Measurements from ENCODE around the gene TBC1D13. TPM values are rescaled to one million over a fixed set of nuclear protein-coding genes. Genes with fewer than 3 reads are reported as not detected.
"Not testable (repeated sequence)": the region's sequence is repeated elsewhere in the genome, so short reads cannot be mapped to it uniquely, and the experiment has no call there.

The TBC1D13 gene
- total RNA-seq, 1 donor from 2014 or later = 23.2 TPM

GRCh38 chr9:128781187-128782070, 5.6 kb upstream of the TBC1D13 start:
- ATAC-seq (no peak), DNase-seq (ENCODE audit: low spot score) (no peak)
- intact Hi-C loops (cut with DNase I) = no loop called here

- DNase-seq (ENCODE audit: low spot score) (no peak), ATAC-seq (no peak)
- intact Hi-C loops (cut with DNase I) = no loop called here
These were observed 4.4 kb upstream of the TBC1D13 start for GRCh38 chr9:128782669-128783068.

- intact Hi-C loops (cut with DNase I) = no loop called here
- DNase-seq (ENCODE audit: low spot score) (no peak), ATAC-seq (no peak)
These were observed 1.6 kb upstream of the TBC1D13 start for GRCh38 chr9:128785427-128785826.

DNA sequence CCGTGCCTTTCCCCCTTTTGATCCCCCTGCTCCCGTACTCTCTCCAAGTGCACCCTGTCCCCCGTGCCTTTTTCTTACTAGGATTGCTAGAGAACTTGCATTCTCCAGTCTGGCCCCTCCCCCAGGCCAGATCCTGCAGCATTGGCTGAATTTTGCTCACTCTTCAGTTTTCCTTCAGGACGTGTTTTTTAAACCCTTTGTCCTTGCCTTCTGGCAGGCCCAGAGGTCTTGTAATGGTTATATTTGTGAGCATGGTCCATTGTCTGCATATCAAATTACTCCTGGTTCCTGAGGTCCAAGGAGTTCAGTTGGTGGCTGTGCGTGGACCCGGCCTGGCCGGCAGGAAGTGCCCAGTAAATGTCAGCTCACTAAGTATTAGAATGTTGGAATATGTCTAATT, 606 bp downstream of the TBC1D13 start:
- ATAC-seq (peak; percentile 8), DNase-seq (ENCODE audit: low spot score) (no peak)
- intact Hi-C loops (cut with DNase I) = no loop called here

DNA sequence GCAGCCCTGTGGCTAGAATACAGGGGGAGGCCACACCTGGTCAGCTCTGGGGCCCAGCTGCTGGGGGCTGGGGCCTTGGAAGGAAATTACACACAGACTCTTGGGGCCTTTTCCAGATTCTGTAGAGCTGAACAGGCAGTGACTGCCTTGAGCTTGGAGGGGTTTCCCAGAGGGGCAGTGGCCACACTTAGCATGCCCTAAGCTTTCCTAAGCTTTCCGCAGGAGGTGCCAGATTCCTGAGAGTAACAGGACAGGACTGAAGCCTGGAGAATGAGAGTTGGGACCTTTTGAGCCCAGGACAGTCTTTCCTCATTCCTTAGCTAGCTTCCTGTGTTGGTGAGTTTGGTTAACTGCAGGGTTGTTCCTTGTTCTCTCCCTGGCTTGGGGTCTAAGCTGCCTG, 1.4 kb downstream of the TBC1D13 start:
- ATAC-seq (no peak), DNase-seq (ENCODE audit: low spot score) (no peak)
- intact Hi-C loops (cut with DNase I) = no loop called here

GRCh38 chr9:128790536-128790935, 3.5 kb downstream of the TBC1D13 start:
- intact Hi-C loops (cut with DNase I) = no loop called here
- ATAC-seq = no peak
- no peak for DNase-seq (ENCODE audit: low spot score)

GRCh38 chr9:128792134-128792533, 5.1 kb downstream of the TBC1D13 start:
- DNase-seq (ENCODE audit: low spot score) (no peak), ATAC-seq (no peak)
- intact Hi-C loops (cut with DNase I) = no loop called here

DNA sequence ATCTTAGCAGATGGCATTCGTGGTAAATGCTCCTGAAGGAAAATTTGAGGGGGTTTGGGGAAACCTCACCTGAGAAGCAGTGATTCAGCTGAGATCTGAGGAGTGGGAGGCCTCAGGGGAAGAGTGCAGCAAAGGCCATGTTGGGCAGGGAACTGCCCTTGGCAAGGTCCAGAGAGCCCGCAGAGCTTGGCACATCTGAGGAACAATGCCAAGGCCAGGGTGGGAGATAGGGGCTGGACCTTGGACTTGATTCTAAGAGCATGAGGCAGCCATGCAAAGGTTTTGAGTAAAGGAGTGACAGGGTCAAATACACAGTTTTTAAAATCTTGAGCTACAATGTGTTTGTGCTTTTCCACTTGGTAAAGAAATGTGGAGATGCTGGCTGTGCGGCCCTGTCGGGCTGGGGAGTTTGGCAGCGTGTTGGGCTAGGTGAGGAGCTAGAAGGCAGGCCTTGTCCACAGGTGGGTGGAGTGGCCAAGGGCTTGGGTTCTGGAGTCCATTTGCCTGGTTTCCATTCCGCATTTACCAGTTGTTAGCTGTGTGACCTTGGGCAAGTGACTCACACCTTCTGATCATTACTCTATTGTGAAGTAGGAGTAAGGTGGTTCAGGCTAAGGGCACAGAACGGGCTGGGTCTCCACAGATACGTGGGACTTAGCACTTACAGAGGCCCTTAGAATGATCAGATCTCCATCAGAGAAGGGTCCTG, 6.1 kb downstream of the TBC1D13 start:
- no peak for ATAC-seq
- intact Hi-C loops (cut with DNase I) = no loop called here
- DNase-seq (ENCODE audit: low spot score) = no peak

DNA sequence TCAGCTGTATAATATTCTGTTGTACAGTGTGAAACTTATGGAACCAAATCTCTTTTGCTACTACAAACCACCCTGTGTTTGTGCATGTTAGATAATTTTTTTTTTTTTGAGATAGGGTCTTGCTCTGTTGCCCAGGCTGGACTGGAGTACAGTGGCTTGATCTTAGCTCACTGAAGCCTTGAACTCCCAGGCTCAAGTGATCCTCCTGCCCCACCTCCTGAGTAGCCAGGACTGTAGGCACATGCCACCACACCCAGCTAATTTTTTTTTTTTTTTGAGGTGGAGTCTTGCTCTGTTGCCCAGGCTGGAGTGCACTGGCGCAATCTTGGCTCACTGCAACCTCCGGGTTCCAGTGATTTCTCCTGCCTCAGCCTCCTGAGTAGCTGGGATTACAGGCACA, 7.9 kb downstream of the TBC1D13 start:
- intact Hi-C loops (cut with DNase I); DNase-seq (ENCODE audit: low spot score); ATAC-seq: not testable (repeated sequence)

DNA sequence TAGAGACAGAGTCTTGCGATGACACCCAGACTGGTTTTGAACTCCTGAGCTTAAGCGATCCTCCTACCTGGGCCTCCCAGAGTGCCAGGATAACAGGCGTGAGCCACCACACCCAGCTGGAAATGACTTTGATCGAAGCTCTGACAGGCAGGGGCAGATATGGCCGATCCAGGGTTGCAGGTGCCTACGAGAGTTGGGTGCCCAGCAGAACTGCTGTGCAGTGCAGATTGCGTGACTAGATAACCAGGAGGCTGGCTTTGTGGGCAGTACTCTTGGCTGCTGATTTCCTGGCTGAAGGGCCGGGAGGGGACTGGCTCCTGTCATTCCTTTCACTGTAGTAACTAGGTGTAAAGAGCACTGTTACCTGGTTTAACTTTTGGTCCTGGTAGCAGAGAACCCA, 11.8 kb downstream of the TBC1D13 start:
- no peak for ATAC-seq
- intact Hi-C loops (cut with DNase I) = no loop called here
- no peak for DNase-seq (ENCODE audit: low spot score)

- intact Hi-C loops (cut with DNase I) = no loop called here
- no peak for DNase-seq (ENCODE audit: low spot score)
- no peak for ATAC-seq
These were observed 13.0 kb downstream of the TBC1D13 start for GRCh38 chr9:128800061-128800460.

DNA sequence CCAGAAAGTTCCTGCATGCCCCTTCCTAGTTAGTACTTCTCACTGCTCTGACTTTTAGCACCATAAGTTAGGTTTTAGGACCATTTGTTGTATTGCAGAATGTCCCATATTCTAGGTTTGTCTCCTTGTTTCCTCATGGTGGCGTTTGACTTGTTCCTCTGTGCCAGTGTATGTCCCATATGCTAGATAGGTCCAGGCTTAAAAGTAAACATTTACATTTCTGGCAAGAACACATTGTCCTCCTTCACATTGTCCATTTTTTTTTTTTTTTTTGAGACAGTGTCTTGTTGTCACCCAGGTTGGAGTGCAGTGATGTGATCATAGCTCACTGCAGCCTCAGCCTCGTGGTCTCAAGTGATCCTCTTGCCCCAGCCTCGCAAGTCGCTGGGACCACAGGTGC, 15.4 kb downstream of the TBC1D13 start:
- intact Hi-C loops (cut with DNase I) = no loop called here
- no peak for DNase-seq (ENCODE audit: low spot score)

DNA sequence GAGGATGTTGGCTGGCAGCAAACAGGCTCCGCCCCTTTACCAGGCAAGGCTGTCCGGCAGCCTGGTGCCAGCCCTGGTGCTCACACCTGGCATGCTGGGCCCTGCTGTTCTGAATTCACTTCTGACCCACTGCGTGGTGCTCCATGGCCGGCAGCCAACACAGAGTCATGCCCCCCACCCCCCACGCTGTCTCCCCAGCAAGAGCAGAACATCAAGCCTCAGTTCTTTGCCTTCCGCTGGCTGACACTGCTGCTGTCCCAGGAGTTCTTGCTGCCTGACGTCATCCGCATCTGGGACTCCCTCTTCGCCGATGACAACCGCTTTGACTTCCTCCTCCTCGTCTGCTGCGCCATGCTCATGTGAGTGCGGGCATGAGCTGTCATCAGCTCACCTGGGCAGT, 18.6 kb downstream of the TBC1D13 start:
- ATAC-seq = no peak
- DNase-seq (ENCODE audit: low spot score) = no peak
- intact Hi-C loops (cut with DNase I) = no loop called here

More for the DNA sequence above, 15.4 kb downstream of the TBC1D13 start:
- no peak for ATAC-seq

GRCh38 chr9:128807827-128808226, 20.8 kb downstream of the TBC1D13 start:
- intact Hi-C loops (cut with DNase I) = no loop called here
- no peak for DNase-seq (ENCODE audit: low spot score)
- ATAC-seq = no peak

DNA sequence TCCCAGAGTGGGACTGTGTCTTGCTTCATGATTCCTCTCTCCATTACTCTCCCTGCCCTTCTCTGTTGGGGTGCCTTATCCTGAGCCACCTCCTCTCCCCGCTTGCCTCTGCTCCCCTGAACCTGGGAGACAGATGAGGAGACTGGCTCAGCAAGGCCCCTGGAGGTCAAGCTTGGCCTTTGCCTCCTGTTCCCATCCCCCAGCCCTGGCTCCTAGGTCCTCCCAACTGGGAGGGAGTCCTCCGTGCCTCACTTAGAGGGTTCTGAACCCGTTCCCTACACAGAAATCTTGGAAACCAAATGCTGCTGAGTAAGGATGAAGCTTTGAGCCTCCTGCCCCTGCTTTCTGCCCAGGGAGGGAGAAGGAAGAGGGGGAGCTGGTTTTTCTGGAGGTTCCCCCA, 21.5 kb downstream of the TBC1D13 start:
- ATAC-seq (no peak), DNase-seq (ENCODE audit: low spot score) (no peak)
- intact Hi-C loops (cut with DNase I) = no loop called here

DNA sequence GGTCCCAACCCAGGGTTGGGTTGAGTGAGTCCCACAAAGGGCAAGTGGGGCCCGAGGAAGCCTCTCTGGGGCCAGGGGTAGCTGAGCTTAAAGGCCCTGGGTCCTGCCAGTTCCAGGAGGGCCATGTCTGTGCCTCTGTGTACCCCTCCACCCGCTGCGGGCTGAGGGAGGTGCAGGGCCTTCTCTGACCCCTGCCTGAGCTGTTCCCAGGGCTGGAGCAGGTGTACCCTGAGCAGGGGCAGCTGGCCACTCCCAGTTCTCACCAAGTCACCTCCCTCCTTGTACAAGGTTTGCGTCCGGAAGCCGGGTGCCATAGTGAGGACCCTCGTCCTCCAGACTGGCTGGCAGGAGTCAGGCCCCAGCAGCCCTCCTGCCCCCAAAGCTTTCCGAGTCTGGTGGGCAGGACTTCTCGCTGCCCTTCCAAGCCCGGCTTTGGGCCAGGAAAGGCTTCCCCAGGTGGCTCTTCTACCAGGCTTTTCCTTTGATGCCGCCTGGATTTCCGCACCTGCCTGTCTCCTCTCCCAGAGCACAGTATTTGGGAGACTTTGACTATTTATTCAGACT, 22.1 kb downstream of the TBC1D13 start:
- intact Hi-C loops (cut with DNase I) = no loop called here
- DNase-seq (ENCODE audit: low spot score) (no peak), ATAC-seq (peak; percentile 39)

DNA sequence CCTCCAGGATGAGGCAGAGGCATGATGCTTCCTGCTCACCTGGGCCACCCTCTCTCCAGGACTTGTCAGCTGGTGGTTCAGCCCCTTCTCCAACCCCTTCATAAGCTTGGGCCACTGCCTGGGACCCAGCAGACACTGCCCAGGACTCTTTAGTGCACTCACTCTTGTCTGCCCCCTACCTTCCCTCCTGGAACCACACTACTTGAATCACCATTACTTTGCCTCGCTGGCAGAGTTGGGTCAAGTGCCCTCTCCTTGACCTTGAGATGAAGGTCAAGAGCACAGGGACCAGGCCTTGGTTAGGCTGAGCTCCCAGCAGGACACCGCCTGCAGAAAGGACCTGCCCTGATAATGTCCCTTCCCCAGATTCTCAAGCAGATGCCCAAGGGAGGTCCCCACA, 22.8 kb downstream of the TBC1D13 start:
- no peak for DNase-seq (ENCODE audit: low spot score)
- ATAC-seq = no peak
- intact Hi-C loops (cut with DNase I) = no loop called here

DNA sequence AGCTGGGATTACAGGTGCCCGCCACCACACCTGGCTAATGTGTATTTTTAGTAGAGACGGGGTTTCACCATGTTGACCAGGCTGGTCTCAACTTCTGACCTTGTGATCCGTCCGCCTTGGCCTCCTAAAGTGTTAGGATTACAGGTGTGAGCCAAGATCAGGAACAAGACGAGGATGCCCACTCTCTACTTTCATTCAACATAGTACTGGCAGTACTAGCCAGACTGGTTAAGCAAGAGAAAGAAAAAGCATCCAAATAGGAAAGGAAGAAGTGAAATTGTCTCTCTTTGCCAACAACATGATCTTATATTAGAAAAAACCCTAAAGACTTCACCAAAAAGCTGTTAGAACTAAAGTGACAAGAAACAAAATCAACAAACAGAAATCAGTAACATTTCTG, 23.8 kb downstream of the TBC1D13 start:
- ATAC-seq = no peak
- DNase-seq (ENCODE audit: low spot score) = no peak
- intact Hi-C loops (cut with DNase I) = no loop called here

- intact Hi-C loops (cut with DNase I) = no loop called here
- peak; percentile 99 for ATAC-seq
These were observed 31.2 kb downstream of the TBC1D13 start, which contains the start of gene ENDOG for GRCh38 chr9:128818099-128818838. Gene ENDOG, plus strand, starts transcription at chr9:128818500. Its CDS starts 185 bp downstream, at chr9:128818685.

More at GRCh38 chr9:128818099-128818838, 31.2 kb downstream of the TBC1D13 start, which contains the start of gene ENDOG:
- DNase-seq (ENCODE audit: low spot score) = peak; percentile 98

All from sciatic nerve (tissue), 2 donors.